Right lobe of liver (tissue), 4 donors: Measurements from ENCODE around the gene GTF3C1.

Experiments used
- POLR2A ChIP-seq: fragments of 450-650 bp; IDR thresholded peaks from one replicate; pipeline ENCODE4 v1.6.1; 2017; ENCODE audit warnings: antibody characterized with exemption, mild to moderate bottlenecking
- TF ChIP-seq, protein P1 (sequence below), 4 donors: fragments of 200-600 bp in 3 of 4; fragments of 450-650 bp in 1 of 4; IDR thresholded peaks; one replicate each; pipeline versions ENCODE4 v1.5.1 to v1.8.0; 2016 to 2022; ENCODE audit warnings: antibody characterized with exemption in 4 of 4, mild to moderate bottlenecking in 2 of 4
- donor health status: DM: no; HTN: no; CAD: no.
- donor health status: DM: no; HTN: no; CAD: no.
- donor health status: DM: no; HTN: yes; CAD: no.

DNA sequence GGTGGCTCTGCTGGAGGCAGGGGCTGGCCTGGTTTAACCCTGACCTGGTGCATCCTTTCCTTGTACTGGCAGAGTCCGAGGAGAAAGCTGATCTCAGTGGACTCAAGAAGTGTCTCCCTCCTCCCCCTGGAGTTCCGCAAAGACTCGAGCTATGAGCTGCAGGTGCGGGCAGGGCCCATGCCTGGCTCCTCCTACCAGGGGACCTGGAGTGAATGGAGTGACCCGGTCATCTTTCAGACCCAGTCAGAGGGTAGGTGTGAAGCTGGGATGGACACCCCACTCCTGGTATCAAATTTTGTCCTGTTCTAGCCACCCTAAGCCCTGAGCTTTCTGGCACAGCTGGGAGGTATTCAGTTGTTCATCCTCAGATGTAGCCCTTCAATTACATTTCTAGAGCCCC lies 105.2 kb downstream of the GTF3C1 start:
- TF ChIP-seq, protein P1, sequence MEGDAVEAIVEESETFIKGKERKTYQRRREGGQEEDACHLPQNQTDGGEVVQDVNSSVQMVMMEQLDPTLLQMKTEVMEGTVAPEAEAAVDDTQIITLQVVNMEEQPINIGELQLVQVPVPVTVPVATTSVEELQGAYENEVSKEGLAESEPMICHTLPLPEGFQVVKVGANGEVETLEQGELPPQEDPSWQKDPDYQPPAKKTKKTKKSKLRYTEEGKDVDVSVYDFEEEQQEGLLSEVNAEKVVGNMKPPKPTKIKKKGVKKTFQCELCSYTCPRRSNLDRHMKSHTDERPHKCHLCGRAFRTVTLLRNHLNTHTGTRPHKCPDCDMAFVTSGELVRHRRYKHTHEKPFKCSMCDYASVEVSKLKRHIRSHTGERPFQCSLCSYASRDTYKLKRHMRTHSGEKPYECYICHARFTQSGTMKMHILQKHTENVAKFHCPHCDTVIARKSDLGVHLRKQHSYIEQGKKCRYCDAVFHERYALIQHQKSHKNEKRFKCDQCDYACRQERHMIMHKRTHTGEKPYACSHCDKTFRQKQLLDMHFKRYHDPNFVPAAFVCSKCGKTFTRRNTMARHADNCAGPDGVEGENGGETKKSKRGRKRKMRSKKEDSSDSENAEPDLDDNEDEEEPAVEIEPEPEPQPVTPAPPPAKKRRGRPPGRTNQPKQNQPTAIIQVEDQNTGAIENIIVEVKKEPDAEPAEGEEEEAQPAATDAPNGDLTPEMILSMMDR (IDR thresholded peaks at IDR 0.05) = no peak
- TF ChIP-seq POLR2A = no peak
